T follicular helper cell (primary cell): ENCODE measurements around the gene MATN1.

Experiments used
- DNase-seq: peaks from one replicate; pipeline ENCODE4 v3.0.0-alpha.2; 2020; ENCODE audit warnings: low read depth

Gene MATN1

GRCh38 chr1:30718091-30718635 lies 5.2 kb downstream of the MATN1 start:
- peak; percentile 99 for DNase-seq

GRCh38 chr1:30716646-30717045 lies 6.7 kb downstream of the MATN1 start:
- no peak for DNase-seq

- DNase-seq: no peak
Measured at GRCh38 chr1:30715886-30716285, 7.5 kb downstream of the MATN1 start.

GRCh38 chr1:30715216-30715615 lies 8.2 kb downstream of the MATN1 start:
- DNase-seq: no peak

- DNase-seq: no peak
Measured at GRCh38 chr1:30714536-30715090, 8.8 kb downstream of the MATN1 start.

- no peak for DNase-seq
Measured at GRCh38 chr1:30714025-30714424, 9.4 kb downstream of the MATN1 start.

- no peak for DNase-seq
Measured at GRCh38 chr1:30713311-30713710, 10.1 kb downstream of the MATN1 start.

GRCh38 chr1:30712583-30712982 lies 10.8 kb downstream of the MATN1 start:
- no peak for DNase-seq

GRCh38 chr1:30710407-30710806 lies 13.0 kb downstream of the MATN1 start:
- no peak for DNase-seq

- DNase-seq: no peak
Measured at GRCh38 chr1:30708361-30708728, 15.0 kb downstream of the MATN1 start.

GRCh38 chr1:30707412-30708360 lies 15.7 kb downstream of the MATN1 start:
- peak; percentile 38 for DNase-seq

GRCh38 chr1:30706528-30706927 lies 16.9 kb downstream of the MATN1 start:
- no peak for DNase-seq

- no peak for DNase-seq
Measured at GRCh38 chr1:30705698-30706097, 17.7 kb downstream of the MATN1 start.

- no peak for DNase-seq
Measured at GRCh38 chr1:30704765-30705509, 18.4 kb downstream of the MATN1 start.

- DNase-seq: no peak
Measured at GRCh38 chr1:30704271-30704670, 19.1 kb downstream of the MATN1 start.

GRCh38 chr1:30702823-30703222 lies 20.6 kb downstream of the MATN1 start:
- no peak for DNase-seq

GRCh38 chr1:30701258-30701633 lies 22.1 kb downstream of the MATN1 start:
- no peak for DNase-seq

GRCh38 chr1:30700528-30701257 lies 22.7 kb downstream of the MATN1 start:
- no peak for DNase-seq

GRCh38 chr1:30699762-30700161 lies 23.6 kb downstream of the MATN1 start:
- no peak for DNase-seq

- DNase-seq: no peak
Measured at GRCh38 chr1:30698401-30698981, 24.9 kb downstream of the MATN1 start.

- no peak for DNase-seq
Measured at GRCh38 chr1:30697571-30698376, 25.6 kb downstream of the MATN1 start.
